Left ventricle myocardium inferior (tissue), 1 donor: Measurements from ENCODE around the gene WWC2. TPM values are rescaled to one million over a fixed set of nuclear protein-coding genes. Genes with fewer than 3 reads are reported as not detected.

Source experiments
- DNase-seq: peaks from one replicate; pipeline ENCODE4 v3.0.0-alpha.2; 2020
- H3K27ac ChIP-seq: fragments of 200-600 bp; replicated peaks from 2 replicates; pipeline ENCODE4 v1.8.0; 2021
- H3K27me3 ChIP-seq: fragments of 200-600 bp; 2 replicates; pipeline ENCODE4 v1.8.0; 2021; ENCODE audit warnings: low read depth
- H3K36me3 ChIP-seq: fragments of 200-600 bp; 2 replicates; pipeline ENCODE4 v1.8.0; 2021
- H3K4me1 ChIP-seq: fragments of 200-600 bp; 2 replicates; pipeline ENCODE4 v1.8.0; 2021
- H3K4me3 ChIP-seq: fragments of 200-600 bp; 2 replicates; pipeline ENCODE4 v1.8.0; 2021; ENCODE audit warnings: mild to moderate bottlenecking, moderate library complexity
- H3K9me3 ChIP-seq: fragments of 200-600 bp; replicated peaks from 2 replicates; pipeline ENCODE4 v1.8.0; 2021
- CTCF ChIP-seq: fragments of 200-600 bp; IDR thresholded peaks from 2 replicates; pipeline ENCODE4 v1.8.0; 2021; ENCODE audit warnings: antibody characterized with exemption, mild to moderate bottlenecking, borderline replicate concordance
- intact Hi-C: fragments of 100-400 bp; cut with micrococcal nuclease; formaldehyde crosslinking; loops from one replicate; pipeline ENCODE4 v1.11.0; 2022
- total RNA-seq: library from RNA; stranded (reverse); fragmentation: NEBNext Ultra II Directional; extraction: Animal tissue kit (Norgen Biotek cat#: 25700); gene quantifications from one replicate; pipeline ENCODE4 v1.2.1, GENCODE V29; 2021
- donor health status: DM: no; HTN: yes; CAD: no; lungs with severe emphysema.

WWC2 gene
- total RNA-seq, 1 donor from 2014 or later, result 42.3 TPM

- no peaks in the 10 kb centered on the region for H3K27me3 ChIP-seq
- intact Hi-C loops, result no loop called here
- H3K4me3 ChIP-seq, result no peak overlapping the region
These were observed 201.0 kb downstream of the WWC2 start for GRCh38 chr4:183300070-183300469.

GRCh38 chr4:183300655-183301054, 201.6 kb downstream of the WWC2 start:
- H3K27ac ChIP-seq, result no peak overlapping the region
- peaks cover 30% of the 10 kb centered on the region for H3K36me3 ChIP-seq
- no peaks in the 10 kb centered on the region for H3K27me3 ChIP-seq
- intact Hi-C loops, result no loop called here
- no peak for DNase-seq
- H3K9me3 ChIP-seq, result no peaks in the 10 kb centered on the region
- H3K4me1 ChIP-seq, result peaks cover 8% of the 10 kb centered on the region
- TF ChIP-seq CTCF, result no peak
- H3K4me3 ChIP-seq, result no peak overlapping the region

More at GRCh38 chr4:183300070-183300469, 201.0 kb downstream of the WWC2 start:
- no peaks in the 10 kb centered on the region for H3K9me3 ChIP-seq
- DNase-seq, result no peak
- peaks cover 8% of the 10 kb centered on the region for H3K4me1 ChIP-seq
- no peak overlapping the region for H3K27ac ChIP-seq
- no peak for TF ChIP-seq CTCF
- peaks cover 33% of the 10 kb centered on the region for H3K36me3 ChIP-seq

- Histone ChIP-seq H3K9me3 (no peaks in the 10 kb centered on the region), H3K27ac (no peak overlapping the region), H3K4me1 (peaks cover 8% of the 10 kb centered on the region), H3K27me3 (no peaks in the 10 kb centered on the region), H3K36me3 (peaks cover 18% of the 10 kb centered on the region), H3K4me3 (no peak overlapping the region)
- TF ChIP-seq CTCF, result no peak
- intact Hi-C loops, result no loop called here
- no peak for DNase-seq
These were observed 204.2 kb downstream of the WWC2 start for GRCh38 chr4:183303301-183303700.

GRCh38 chr4:183304067-183304466, 205.0 kb downstream of the WWC2 start:
- Histone ChIP-seq H3K27ac (no peak overlapping the region), H3K27me3 (no peaks in the 10 kb centered on the region), H3K36me3 (peaks cover 14% of the 10 kb centered on the region), H3K9me3 (no peaks in the 10 kb centered on the region), H3K4me1 (peaks cover 8% of the 10 kb centered on the region), H3K4me3 (no peak overlapping the region)
- intact Hi-C loops, result no loop called here
- no peak for TF ChIP-seq CTCF
- no peak for DNase-seq

GRCh38 chr4:183304538-183304937, 205.5 kb downstream of the WWC2 start:
- intact Hi-C loops, result no loop called here
- no peak overlapping the region for H3K27ac ChIP-seq
- DNase-seq, result no peak
- H3K9me3 ChIP-seq, result no peaks in the 10 kb centered on the region
- no peak overlapping the region for H3K4me3 ChIP-seq
- peaks cover 14% of the 10 kb centered on the region for H3K36me3 ChIP-seq
- no peak for TF ChIP-seq CTCF
- no peaks in the 10 kb centered on the region for H3K27me3 ChIP-seq
- H3K4me1 ChIP-seq, result peaks cover 8% of the 10 kb centered on the region

GRCh38 chr4:183306811-183307210, 207.8 kb downstream of the WWC2 start:
- intact Hi-C loops, result no loop called here
- Histone ChIP-seq H3K4me3 (no peak overlapping the region), H3K27ac (no peak overlapping the region), H3K9me3 (no peaks in the 10 kb centered on the region), H3K36me3 (peaks cover 14% of the 10 kb centered on the region), H3K4me1 (no peaks in the 10 kb centered on the region), H3K27me3 (no peaks in the 10 kb centered on the region)
- DNase-seq, result no peak
- TF ChIP-seq CTCF, result no peak
